Right lobe of liver (tissue), 6 donors: ENCODE measurements around the gene MORN2. TPM values are rescaled to one million over a fixed set of nuclear protein-coding genes. Genes with fewer than 3 reads are reported as not detected.

Experiments
- ATAC-seq, 4 donors: fragments of 200-7000 bp; cut with Tn5 transposase; one replicate each; pipeline ENCODE4 v1.9.1; 2020; ENCODE audit warnings: mild to moderate bottlenecking in 4 of 4, moderate library complexity in 4 of 4
- DNase-seq, 3 donors: peaks; one replicate each; pipeline ENCODE4 v3.0.0-alpha.2; 2020
- H3K27ac ChIP-seq, 3 donors: fragments of 200-600 bp; one replicate each; pipeline ENCODE4 v1.8.0; 2022
- H3K27me3 ChIP-seq, 2 donors: fragments of 200-600 bp; one replicate each; pipeline ENCODE4 v1.8.0; 2022
- H3K36me3 ChIP-seq, 4 donors: fragments of 200-600 bp; sonication (generic) in 1 of 4; one replicate each; pipeline versions ENCODE4 v1.5.1 to v1.8.0; 2017 to 2022; ENCODE audit warnings: control low read depth in 1 of 4
- H3K4me1 ChIP-seq, 4 donors: fragments of 200-600 bp; sonication (generic) in 1 of 4; one replicate each; pipeline versions ENCODE4 v1.5.1 to v1.8.0; 2017 to 2022; ENCODE audit warnings: control low read depth in 1 of 4
- H3K4me3 ChIP-seq, 3 donors: fragments of 200-600 bp; one replicate each; pipeline ENCODE4 v1.8.0; 2022
- H3K9me3 ChIP-seq, 4 donors: fragments of 200-600 bp; sonication (generic) in 1 of 4; one replicate each; pipeline versions ENCODE4 v1.5.1 to v1.8.0; 2017 to 2022; ENCODE audit warnings: control low read depth in 1 of 4
- CTCF ChIP-seq, 4 donors: fragments of 200-600 bp in 3 of 4; fragments of 450-650 bp in 1 of 4; IDR thresholded peaks; one replicate each; pipeline versions ENCODE4 v1.5.1 to v1.8.0; 2016 to 2022; ENCODE audit warnings: antibody characterized with exemption in 4 of 4, mild to moderate bottlenecking in 2 of 4
- POLR2A ChIP-seq: fragments of 450-650 bp; IDR thresholded peaks from one replicate; pipeline ENCODE4 v1.6.1; 2017; ENCODE audit warnings: antibody characterized with exemption, mild to moderate bottlenecking
- WGBS: methylation state at CpG from one replicate; pipeline ENCODE4 v1.1.6; 2018; ENCODE audit warnings: low coverage, low lambda C conversion rate; ENCODE audit not compliant: insufficient coverage; ENCODE audit errors: missing lambda C conversion rate; 5-methylcytosine and 5-hydroxymethylcytosine counted together
- intact Hi-C, 2 donors: fragments of 100-400 bp; cut with DNase I; formaldehyde crosslinking; loops; one replicate each; pipeline versions ENCODE4 v1.11.2 to v1.14.1; 2022
- total RNA-seq, 6 experiments: library from RNA; depleted of rRNA in 2 of 6; stranded (reverse); fragments of >200 nt in 2 of 6; fragmentation: NEBNext Ultra II Directional in 3 of 6; extraction: Animal tissue kit (Norgen Biotek cat#: 25700) in 3 of 6; gene quantifications; one replicate each; pipeline versions ENCODE4 v1.1.0 to v1.2.4, GENCODE V29; 2016 to 2023
- donor health status: DM: no; HTN: yes; CAD: no.
- donor health status: DM: no; HTN: no; CAD: no.
- donor health status: DM: no; HTN: no; CAD: no.
- donor health status: DM: no; HTN: yes; CAD: no.
- donor health status: DM: no; HTN: yes; CAD: no.

MORN2 gene
- total RNA-seq, 6 experiments from 2014 or later: 4.1 to 8.1 (median 5.0) TPM

DNA sequence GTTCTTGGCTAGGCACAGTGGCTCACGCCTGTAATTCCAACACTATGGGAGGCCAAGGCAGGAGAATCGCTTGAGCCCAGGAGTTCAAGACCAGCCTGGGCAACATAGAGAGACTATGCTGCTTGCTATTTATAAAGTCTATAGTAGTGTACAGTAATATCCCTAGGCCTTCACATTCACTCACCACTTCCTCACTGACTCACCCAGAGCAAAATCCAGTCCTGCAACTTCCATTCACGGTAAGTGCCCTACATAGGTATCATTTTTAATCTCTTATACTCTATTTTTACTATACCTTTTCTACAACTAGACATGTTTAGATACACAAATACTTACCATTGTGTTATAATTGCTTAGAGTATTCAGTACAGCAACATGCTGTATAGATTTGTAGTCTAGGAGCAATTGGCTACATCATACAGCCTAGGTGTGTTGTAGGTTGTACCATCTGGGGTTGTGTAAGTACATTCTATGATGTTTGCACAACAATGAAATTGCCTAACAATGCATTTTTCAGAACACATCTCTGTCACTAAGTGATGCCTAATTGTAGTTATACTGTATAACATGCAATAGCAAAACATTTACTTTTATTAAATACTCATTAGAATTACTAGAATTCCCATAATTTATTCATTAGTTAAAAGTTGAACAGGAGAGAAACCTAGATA is 8.9 kb upstream of the MORN2 start:
- Histone ChIP-seq H3K36me3 (peaks cover 0 to 13% (median 2%) of the 10 kb centered on the region in 4 donors), H3K27me3 (no peaks in the 10 kb centered on the region), H3K4me3 (no peak overlapping the region), H3K9me3 (no peaks in the 10 kb centered on the region), H3K27ac (no peak overlapping the region), H3K4me1 (no peaks in the 10 kb centered on the region)
- intact Hi-C loops: no loop called here
- no peak for DNase-seq
- ATAC-seq: no peak
- WGBS: 94% methylated on average over 2 of the region's 3 CpGs
- TF ChIP-seq POLR2A (no peak), CTCF (IDR thresholded peaks at IDR 0.05) (no peak)

DNA sequence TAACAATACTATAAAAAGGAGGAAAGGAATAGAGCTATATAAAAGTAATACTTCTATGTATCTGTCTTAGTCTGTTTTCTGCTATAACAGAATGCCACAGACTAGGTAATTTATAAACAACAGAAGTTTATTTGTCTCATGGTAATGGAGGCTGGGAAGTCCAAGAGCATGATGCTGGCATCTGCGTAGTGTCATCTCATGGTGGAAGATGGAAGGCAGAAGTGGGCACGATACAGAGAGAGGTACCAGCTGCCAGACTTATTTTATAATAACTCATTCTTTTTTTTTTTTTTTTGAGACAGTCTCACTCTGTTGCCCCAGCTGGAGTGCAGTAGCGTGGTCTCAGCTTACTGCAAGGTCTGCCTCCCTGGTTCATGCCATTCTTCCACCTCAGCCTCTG is 4.3 kb upstream of the MORN2 start:
- WGBS: 100% methylated on average over 2 of the region's 3 CpGs
- ATAC-seq (no peak), DNase-seq (no peak)
- TF ChIP-seq POLR2A (no peak), CTCF (IDR thresholded peaks at IDR 0.05) (no peak)
- intact Hi-C loops: no loop called here
- Histone ChIP-seq H3K4me3 (no peak overlapping the region), H3K36me3 (no peaks in the 10 kb centered on the region), H3K4me1 (peaks cover 0 to 3% (median 0%) of the 10 kb centered on the region in 4 donors), H3K9me3 (no peaks in the 10 kb centered on the region), H3K27ac (no peak overlapping the region), H3K27me3 (no peaks in the 10 kb centered on the region)

DNA sequence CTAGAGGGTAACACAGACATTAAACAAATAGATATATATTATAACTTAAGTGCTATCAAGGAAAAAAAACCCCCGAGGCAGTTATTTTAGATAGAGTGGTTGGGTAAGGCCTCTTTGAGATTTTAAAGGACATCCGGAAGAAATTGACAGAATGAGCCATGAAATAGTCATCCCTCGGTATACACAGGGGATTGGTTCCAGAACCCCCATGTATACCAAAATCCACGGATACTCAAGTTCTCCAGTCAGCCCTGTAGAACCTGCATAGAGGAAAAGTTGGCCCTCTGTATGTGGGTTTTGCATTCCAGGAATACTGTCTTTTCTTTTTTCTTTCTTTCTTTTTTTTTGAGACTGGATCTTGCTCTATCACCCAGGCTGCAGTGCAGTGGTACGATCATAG is 2.0 kb upstream of the MORN2 start:
- peaks cover 0 to 3% (median 0%) of the 10 kb centered on the region in 4 donors for H3K4me1 ChIP-seq
- H3K27me3 ChIP-seq: no peaks in the 10 kb centered on the region
- no peak overlapping the region for H3K4me3 ChIP-seq
- TF ChIP-seq CTCF (IDR thresholded peaks at IDR 0.05): no peak
- no peak overlapping the region for H3K27ac ChIP-seq
- DNase-seq (no peak), ATAC-seq (no peak)
- H3K36me3 ChIP-seq: no peaks in the 10 kb centered on the region
- H3K9me3 ChIP-seq: no peaks in the 10 kb centered on the region
- WGBS: 70% methylated on average over 5 of the region's 5 CpGs
- intact Hi-C loops: no loop called here

DNA sequence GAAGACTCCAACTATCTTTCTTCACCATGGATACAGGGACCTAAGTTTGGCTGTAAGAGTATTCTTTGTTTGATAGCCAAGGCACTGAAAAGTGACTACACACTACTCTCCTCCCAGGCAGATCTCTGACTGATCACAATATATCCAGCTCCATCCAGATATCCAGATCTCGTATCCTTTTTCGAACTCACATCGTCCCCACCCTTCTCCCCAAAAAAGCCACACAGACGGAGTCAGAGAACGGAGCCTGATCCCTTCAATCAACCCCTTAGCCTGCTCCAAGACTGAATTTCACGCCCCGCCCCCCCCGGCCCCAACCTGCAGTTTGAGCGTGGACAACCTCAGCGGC is 575 bp upstream of the MORN2 start:
- DNase-seq: no peak
- peak in 1 of 4 donors; percentile 7 for ATAC-seq
- Histone ChIP-seq H3K27me3 (no peaks in the 10 kb centered on the region), H3K9me3 (no peaks in the 10 kb centered on the region), H3K4me1 (peaks cover 0 to 3% (median 0%) of the 10 kb centered on the region in 4 donors), H3K27ac (peak overlapping the region in 2 of 3 donors; percentile 28 to 56), H3K4me3 (peak overlapping the region; percentile 61 to 83 (median 75)), H3K36me3 (no peaks in the 10 kb centered on the region)
- no peak for TF ChIP-seq POLR2A
- TF ChIP-seq CTCF (IDR thresholded peaks at IDR 0.05): no peak
- intact Hi-C loops: no loop called here
- 0% methylated on average over 10 of the region's 10 CpGs for WGBS
